H9 (cell line): Measurements from ENCODE around the gene FBXL14. TPM values are rescaled to one million over a fixed set of nuclear protein-coding genes. Genes with fewer than 3 reads are reported as not detected.
A peak's percentile ranks its signal among the peaks of the same experiment; 100 is the strongest.

Source experiments
- DNase-seq: peaks from one replicate; pipeline ENCODE4 v3.0.0-alpha.2; 2017
- H2AFZ ChIP-seq: one replicate; pipeline ENCODE4 v1.6.1; 2013; ENCODE audit warnings: mild to moderate bottlenecking, low read length, control low read depth, moderate library complexity
- H2AK5ac ChIP-seq: 2 replicates; pipeline ENCODE4 v1.6.1; 2013; ENCODE audit warnings: low read length, control low read depth, mixed read lengths; ENCODE audit not compliant: insufficient read length
- H2BK120ac ChIP-seq: one replicate; pipeline ENCODE4 v1.6.1; 2013; ENCODE audit warnings: low read depth, mild to moderate bottlenecking, low read length, control low read depth, inconsistent platforms; ENCODE audit not compliant: poor library complexity, severe bottlenecking
- H2BK12ac ChIP-seq: 2 replicates; pipeline ENCODE4 v1.6.1; 2013; ENCODE audit warnings: low read length, control low read depth, mixed read lengths, low read depth; ENCODE audit not compliant: insufficient read length
- H2BK15ac ChIP-seq: 2 replicates; pipeline ENCODE4 v1.6.1; 2013; ENCODE audit warnings: low read depth, low read length, control low read depth
- H2BK20ac ChIP-seq: one replicate; pipeline ENCODE4 v1.6.1; 2013; ENCODE audit warnings: low read depth, mild to moderate bottlenecking, low read length, control low read depth, inconsistent platforms; ENCODE audit not compliant: poor library complexity, severe bottlenecking
- H2BK5ac ChIP-seq: 2 replicates; pipeline ENCODE4 v1.6.1; 2013; ENCODE audit warnings: low read length, control low read depth, mixed read lengths; ENCODE audit not compliant: insufficient read length
- H3K14ac ChIP-seq: 2 replicates; pipeline ENCODE4 v1.6.1; 2013; ENCODE audit warnings: low read length, control low read depth; ENCODE audit not compliant: insufficient read depth
- H3K18ac ChIP-seq: 2 replicates; pipeline ENCODE4 v1.6.1; 2013; ENCODE audit warnings: low read depth, mild to moderate bottlenecking, mixed read lengths, low read length, control low read depth; ENCODE audit not compliant: insufficient read length
- H3K23ac ChIP-seq: 2 replicates; pipeline ENCODE4 v1.6.1; 2013; ENCODE audit warnings: low read length, control low read depth, mixed read lengths, low read depth; ENCODE audit not compliant: insufficient read length
- H3K23me2 ChIP-seq: 2 replicates; pipeline ENCODE4 v1.6.1; 2013; ENCODE audit warnings: low read depth, mild to moderate bottlenecking, mixed read lengths, low read length, control low read depth; ENCODE audit not compliant: insufficient read length, poor library complexity, severe bottlenecking
- H3K27ac ChIP-seq: 2 replicates; pipeline ENCODE4 v1.5.1; 2013; ENCODE audit warnings: low read length, control low read depth, mixed read lengths, low read depth; ENCODE audit not compliant: insufficient read length
- H3K27me3 ChIP-seq: 2 replicates; pipeline ENCODE4 v1.6.1; 2013; ENCODE audit warnings: low read length, control low read depth, inconsistent platforms; ENCODE audit not compliant: insufficient read depth
- H3K4ac ChIP-seq: 2 replicates; pipeline ENCODE4 v1.6.1; 2013; ENCODE audit warnings: low read depth, mild to moderate bottlenecking, control low read depth, inconsistent platforms, low read length, moderate library complexity
- H3K4me1 ChIP-seq: 2 replicates; pipeline ENCODE4 v1.6.1; 2013; ENCODE audit warnings: low read length, control low read depth, inconsistent platforms; ENCODE audit not compliant: insufficient read depth
- H3K4me2 ChIP-seq: 2 replicates; pipeline ENCODE4 v1.6.1; 2013; ENCODE audit warnings: low read length, control low read depth, mixed read lengths; ENCODE audit not compliant: insufficient read length, insufficient read depth
- H3K56ac ChIP-seq: 2 replicates; pipeline ENCODE4 v1.6.1; 2013; ENCODE audit warnings: low read depth, mild to moderate bottlenecking, mixed read lengths, low read length, control low read depth; ENCODE audit not compliant: insufficient read length
- H3K79me1 ChIP-seq: 2 replicates; pipeline ENCODE4 v1.6.1; 2013; ENCODE audit warnings: low read depth, mild to moderate bottlenecking, moderate library complexity, low read length, control low read depth, inconsistent platforms; ENCODE audit not compliant: insufficient read depth, poor library complexity, severe bottlenecking
- H3K79me2 ChIP-seq: 2 replicates; pipeline ENCODE4 v1.6.1; 2013; ENCODE audit warnings: low read length, control low read depth, inconsistent platforms; ENCODE audit not compliant: insufficient read depth
- H3K9ac ChIP-seq: 2 replicates; pipeline ENCODE4 v1.6.1; 2013; ENCODE audit warnings: low read length, control low read depth, mixed read lengths; ENCODE audit not compliant: insufficient read length; ENCODE audit errors: extremely low read depth
- H3K9me3 ChIP-seq: one replicate; pipeline ENCODE4 v1.6.1; 2013; ENCODE audit warnings: low read depth, low read length, inconsistent platforms; ENCODE audit not compliant: control insufficient read depth
- H3T11ph ChIP-seq: one replicate; pipeline ENCODE4 v1.6.1; 2013; ENCODE audit warnings: mild to moderate bottlenecking, low read length, control low read depth, inconsistent platforms
- H4K20me1 ChIP-seq: one replicate; pipeline ENCODE4 v1.6.1; 2013; ENCODE audit not compliant: control insufficient read depth, insufficient read length, insufficient read depth
- H4K5ac ChIP-seq: 2 replicates; pipeline ENCODE4 v1.6.1; 2013; ENCODE audit warnings: low read depth, mild to moderate bottlenecking, mixed read lengths, low read length, control low read depth; ENCODE audit not compliant: insufficient read length
- H4K8ac ChIP-seq: replicated peaks from 2 replicates; pipeline ENCODE4 v1.6.1; 2013; ENCODE audit warnings: low read length, control low read depth, mixed read lengths, low read depth; ENCODE audit not compliant: insufficient read length
- H4K91ac ChIP-seq: 2 replicates; pipeline ENCODE4 v1.6.1; 2013; ENCODE audit warnings: low read depth, mild to moderate bottlenecking, moderate library complexity, mixed read lengths, low read length, control low read depth; ENCODE audit not compliant: insufficient read length
- H3K27ac Mint-ChIP-seq, 3 experiments: 2 replicates in 2 of 3; 3 replicates in 1 of 3; pipeline ENCODE4 v1.8.0; 2020 to 2021; ENCODE audit warnings: mixed read lengths in 3 of 3, mild to moderate bottlenecking in 1 of 3, moderate library complexity in 1 of 3
- H3K27me3 Mint-ChIP-seq: 2 replicates; pipeline ENCODE4 v1.8.0; 2021; ENCODE audit warnings: low read depth, mild to moderate bottlenecking, moderate library complexity, mixed read lengths
- H3K36me3 Mint-ChIP-seq, 3 experiments: 2 replicates in 2 of 3; 3 replicates in 1 of 3; pipeline ENCODE4 v1.8.0; 2020 to 2021; ENCODE audit warnings: low read depth in 3 of 3, mixed read lengths in 3 of 3; ENCODE audit not compliant: insufficient read depth in 1 of 3
- H3K4me1 Mint-ChIP-seq, 2 experiments: 2 replicates each; pipeline ENCODE4 v1.8.0; 2020; ENCODE audit warnings: mixed read lengths in 2 of 2
- H3K4me3 Mint-ChIP-seq, 2 experiments: 2 replicates in 1 of 2; 3 replicates in 1 of 2; pipeline ENCODE4 v1.8.0; 2020 to 2021; ENCODE audit warnings: mild to moderate bottlenecking in 2 of 2, mixed read lengths in 2 of 2, moderate library complexity in 1 of 2
- H3K9me3 Mint-ChIP-seq, 2 experiments: 2 replicates in 1 of 2; 3 replicates in 1 of 2; pipeline ENCODE4 v1.8.0; 2020; ENCODE audit warnings: mild to moderate bottlenecking in 2 of 2, mixed read lengths in 2 of 2, moderate library complexity in 1 of 2
- CTCF ChIP-seq: fragments of 200-600 bp; sonication (generic); conservative IDR thresholded peaks from 3 replicates; pipeline ENCODE4 v1.8.0; 2021; ENCODE audit warnings: antibody characterized with exemption, mild to moderate bottlenecking
- WGBS: extraction: QIAGEN DNeasy Blood & Tissue Kit; methylation state at CpG from one replicate; pipeline ENCODE4 v1.1.7; 2013; ENCODE audit warnings: missing lambda C conversion rate, low lambda C conversion rate, mixed read lengths; ENCODE audit not compliant: insufficient read length; ENCODE audit errors: extremely low coverage; 5-methylcytosine and 5-hydroxymethylcytosine counted together
- long read RNA-seq: library from polyadenylated mRNA; unstranded; transcript quantifications from one replicate; pipeline ENCODE4 v2.0.0, GENCODE V29; 2020
- total RNA-seq: library from RNA; stranded (reverse); gene quantifications from 2 replicates; pipeline ENCODE4 v1.2.1, GENCODE V29; 2021

Gene FBXL14
- total RNA-seq = 15.6 and 16.0 TPM in 2 replicates
- long read RNA-seq = 0 reads

- H2BK20ac ChIP-seq = no peak within 1 kb of the TSS
- no peaks in the 10 kb centered on the region for H3K79me2 ChIP-seq
- Mint-ChIP-seq H3K36me3 (peaks cover 0 to 2% (median 0%) of the 10 kb centered on the region in 3 experiments; a peak in 1 of 7 replicates), H3K27me3 (peaks cover 61% of the 10 kb centered on the region), H3K9me3 (peaks cover 0 to 1% of the 10 kb centered on the region in 2 experiments; a peak in 3 of 5 replicates), H3K27ac (peak within 1 kb of the TSS in 2 of 3 experiments; percentile 52 to 61; a peak in 3 of 7 replicates), H3K4me1 (peaks cover 42 to 49% of the 10 kb centered on the region in 2 experiments), H3K4me3 (peak within 1 kb of the TSS; percentile 75 to 89)
- no peak within 1 kb of the TSS for H2BK120ac ChIP-seq
- no peak within 1 kb of the TSS for H4K5ac ChIP-seq
- H2BK12ac ChIP-seq = no peak within 1 kb of the TSS
- H2BK15ac ChIP-seq = no peak within 1 kb of the TSS
- no CpG with 5 or more reads among the region's 115 CpGs for WGBS
- no peak within 1 kb of the TSS for H2AK5ac ChIP-seq
- H4K91ac ChIP-seq = no peak within 1 kb of the TSS
- no peak within 1 kb of the TSS for H2AFZ ChIP-seq
- no peak within 1 kb of the TSS for H3T11ph ChIP-seq
- H3K27me3 ChIP-seq = peaks cover 29% of the 10 kb centered on the region; the same call in 1 of the 2 replicates
- no peak for TF ChIP-seq CTCF
- H3K4ac ChIP-seq = no peak within 1 kb of the TSS
- H3K79me1 ChIP-seq = no peaks in the 10 kb centered on the region
- H3K14ac ChIP-seq = no peak within 1 kb of the TSS; the same call in 1 of the 2 replicates
- peaks cover 12% of the 10 kb centered on the region for H3K4me1 ChIP-seq
- no peak within 1 kb of the TSS for H3K9ac ChIP-seq
- no peak within 1 kb of the TSS for H3K27ac ChIP-seq
- no peak within 1 kb of the TSS for H3K18ac ChIP-seq
- H3K4me2 ChIP-seq = peak within 1 kb of the TSS; percentile 83
- H2BK5ac ChIP-seq = no peak within 1 kb of the TSS
- H3K56ac ChIP-seq = no peak within 1 kb of the TSS
- peaks cover 27% of the 10 kb centered on the region for H3K23me2 ChIP-seq
- H4K8ac ChIP-seq = no peak within 1 kb of the TSS
- peak; percentile 95 for DNase-seq
- H3K23ac ChIP-seq = no peak within 1 kb of the TSS
- no peaks in the 10 kb centered on the region for H3K9me3 ChIP-seq
- H4K20me1 ChIP-seq = peaks cover 5% of the 10 kb centered on the region
Measured at GRCh38 chr12:1594261-1595025, at the start of gene FBXL14. Gene FBXL14 (minus strand): TSS chr12:1594581. CDS start chr12:1594066, 515 bp downstream.
